GM21576 (cell line): ENCODE results near the gene TMEM126A.

Experiments used
- ATAC-seq: cut with Tn5 transposase; IDR thresholded peaks from one replicate; pipeline ENCODE4 v1.9.1; 2021; ENCODE audit warnings: mild to moderate bottlenecking, moderate library complexity; ENCODE audit not compliant: unreplicated experiment

The TMEM126A gene

GRCh38 chr11:85694385-85694980, 46.7 kb downstream of the TMEM126A start:
- ATAC-seq = no peak

DNA sequence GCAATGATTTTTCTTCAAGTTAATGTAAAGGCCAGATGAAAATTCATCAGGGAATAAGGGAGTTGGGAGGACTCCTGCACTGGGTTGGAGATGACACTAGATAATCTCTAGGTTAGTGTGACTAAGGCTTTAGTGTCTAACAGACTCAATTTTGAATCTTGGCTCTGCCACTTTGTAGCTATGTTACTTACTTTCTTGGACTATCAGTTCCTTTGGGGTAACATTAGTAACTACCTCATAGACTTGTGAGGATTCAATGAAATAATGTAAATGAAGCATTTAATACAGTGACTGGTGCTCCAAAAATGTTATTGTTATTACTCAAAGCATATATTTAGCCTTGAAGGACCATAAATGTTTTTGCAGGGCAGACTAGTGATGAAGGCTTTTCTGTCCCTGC, 47.8 kb downstream of the TMEM126A start:
- ATAC-seq = no peak

DNA sequence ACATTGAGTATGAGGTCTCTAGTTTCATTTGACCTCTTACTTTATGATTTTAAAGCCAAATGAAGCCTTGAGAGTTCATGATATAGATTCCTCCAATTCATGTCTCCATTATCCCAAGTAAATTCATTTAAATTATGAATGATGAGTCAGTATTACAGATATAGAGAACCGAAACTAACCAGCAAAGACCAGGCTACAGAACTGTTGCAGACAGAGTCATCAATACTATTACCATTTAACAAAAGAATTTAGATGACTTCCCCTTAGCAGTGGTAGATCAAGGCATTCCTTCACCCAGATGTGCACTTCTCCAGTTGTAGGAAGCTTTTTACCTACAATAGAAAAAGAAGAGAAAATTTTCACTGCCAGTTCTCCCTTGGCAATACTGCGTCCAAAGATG, 50.0 kb downstream of the TMEM126A start:
- ATAC-seq = no peak

- ATAC-seq = no peak
Measured at GRCh38 chr11:85698195-85698594, 50.4 kb downstream of the TMEM126A start.

GRCh38 chr11:85699957-85700741, 52.4 kb downstream of the TMEM126A start:
- ATAC-seq = peak; percentile 96

- no peak for ATAC-seq
Measured at GRCh38 chr11:85704967-85705366, 57.2 kb downstream of the TMEM126A start.

DNA sequence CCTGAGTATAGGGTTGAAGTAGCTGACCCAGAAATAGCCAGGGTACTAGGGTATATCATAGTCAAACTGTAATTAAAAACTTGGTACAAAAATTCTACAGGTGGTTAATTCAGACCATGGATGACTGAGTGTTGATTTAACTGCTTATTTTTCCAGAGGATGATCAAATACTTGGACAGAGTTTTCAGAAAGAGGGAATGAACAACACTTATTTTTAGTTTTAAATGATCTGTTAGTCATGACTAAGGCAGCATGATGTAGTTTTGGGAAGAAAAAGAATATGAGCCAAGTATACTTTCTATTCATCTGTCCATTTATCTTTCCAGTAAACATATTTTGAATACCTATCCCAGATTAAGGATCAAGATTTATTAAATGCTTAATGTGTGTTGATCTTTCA, 58.0 kb downstream of the TMEM126A start:
- ATAC-seq = no peak
